GM20000 (cell line): ENCODE results near the gene SASH1.

ENCODE experiments used
- DNase-seq: peaks from one replicate; pipeline ENCODE4 v3.0.0; 2012; ENCODE audit warnings: low spot score
- TF ChIP-seq, protein P1 (sequence below): IDR thresholded peaks from 2 replicates; pipeline ENCODE4 v1.5.1; 2012; ENCODE audit warnings: mild to moderate bottlenecking, control low read depth; ENCODE audit errors: extremely low read depth, missing control alignments

The SASH1 gene

DNA sequence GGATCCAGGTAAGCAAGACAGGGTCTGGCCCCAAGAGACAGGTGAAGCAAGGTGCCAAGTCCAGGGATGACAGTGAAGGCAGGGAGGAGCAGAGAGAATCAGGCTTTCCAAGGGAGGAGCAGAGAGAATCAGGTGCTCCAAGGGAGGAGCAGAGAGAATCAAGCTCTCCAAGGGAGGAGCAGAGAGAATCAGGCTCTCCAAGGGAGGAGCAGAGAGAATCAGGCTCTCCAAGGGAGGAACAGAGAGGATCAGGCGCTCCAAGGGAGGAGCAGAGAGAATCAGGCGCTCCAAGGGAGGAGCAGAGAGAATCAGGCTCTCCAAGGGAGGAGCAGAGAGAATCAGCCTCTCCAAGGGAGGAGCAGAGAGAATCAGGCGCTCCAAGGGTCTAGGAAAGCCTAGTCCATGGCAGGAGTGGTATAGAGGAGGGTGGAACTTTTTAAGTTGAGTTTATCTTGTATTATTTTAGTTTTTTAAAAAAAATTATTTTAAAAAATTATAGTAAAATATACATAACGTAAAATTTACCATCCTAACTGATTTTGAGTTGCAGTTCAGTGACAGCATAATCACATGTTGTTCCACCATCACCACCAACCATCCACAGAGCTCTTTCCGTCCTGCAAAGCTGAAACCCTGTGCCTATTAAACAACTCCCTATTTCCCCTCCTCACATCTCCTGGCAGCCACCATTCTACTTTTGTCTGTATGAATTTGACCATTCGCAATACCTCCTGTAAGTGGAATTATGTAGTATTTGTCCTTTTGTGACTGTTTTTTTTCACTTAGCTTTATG lies 64.1 kb downstream of the SASH1 start:
- DNase-seq: no peak
- TF ChIP-seq, protein P1, sequence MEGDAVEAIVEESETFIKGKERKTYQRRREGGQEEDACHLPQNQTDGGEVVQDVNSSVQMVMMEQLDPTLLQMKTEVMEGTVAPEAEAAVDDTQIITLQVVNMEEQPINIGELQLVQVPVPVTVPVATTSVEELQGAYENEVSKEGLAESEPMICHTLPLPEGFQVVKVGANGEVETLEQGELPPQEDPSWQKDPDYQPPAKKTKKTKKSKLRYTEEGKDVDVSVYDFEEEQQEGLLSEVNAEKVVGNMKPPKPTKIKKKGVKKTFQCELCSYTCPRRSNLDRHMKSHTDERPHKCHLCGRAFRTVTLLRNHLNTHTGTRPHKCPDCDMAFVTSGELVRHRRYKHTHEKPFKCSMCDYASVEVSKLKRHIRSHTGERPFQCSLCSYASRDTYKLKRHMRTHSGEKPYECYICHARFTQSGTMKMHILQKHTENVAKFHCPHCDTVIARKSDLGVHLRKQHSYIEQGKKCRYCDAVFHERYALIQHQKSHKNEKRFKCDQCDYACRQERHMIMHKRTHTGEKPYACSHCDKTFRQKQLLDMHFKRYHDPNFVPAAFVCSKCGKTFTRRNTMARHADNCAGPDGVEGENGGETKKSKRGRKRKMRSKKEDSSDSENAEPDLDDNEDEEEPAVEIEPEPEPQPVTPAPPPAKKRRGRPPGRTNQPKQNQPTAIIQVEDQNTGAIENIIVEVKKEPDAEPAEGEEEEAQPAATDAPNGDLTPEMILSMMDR: no peak

DNA sequence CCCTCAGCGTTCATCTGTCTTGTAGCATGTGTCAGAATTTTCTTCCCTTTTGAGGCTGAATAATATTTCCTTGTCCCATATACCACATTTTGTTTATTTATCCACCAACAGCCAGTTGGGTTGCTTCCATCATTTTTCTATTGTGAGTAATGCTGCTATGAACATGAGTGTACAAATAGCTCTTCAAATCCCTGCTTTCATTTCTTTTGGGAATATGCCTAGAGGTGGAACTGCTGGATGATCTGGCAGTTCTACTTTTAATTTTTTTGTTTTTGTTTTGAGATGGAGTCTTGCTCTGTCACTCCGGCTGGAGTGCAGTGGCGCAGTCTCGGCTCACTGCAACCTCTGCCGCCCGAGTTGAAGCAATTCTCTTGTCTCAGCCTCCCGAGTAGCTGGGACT lies 64.7 kb downstream of the SASH1 start:
- TF ChIP-seq, protein P1: no peak

DNA sequence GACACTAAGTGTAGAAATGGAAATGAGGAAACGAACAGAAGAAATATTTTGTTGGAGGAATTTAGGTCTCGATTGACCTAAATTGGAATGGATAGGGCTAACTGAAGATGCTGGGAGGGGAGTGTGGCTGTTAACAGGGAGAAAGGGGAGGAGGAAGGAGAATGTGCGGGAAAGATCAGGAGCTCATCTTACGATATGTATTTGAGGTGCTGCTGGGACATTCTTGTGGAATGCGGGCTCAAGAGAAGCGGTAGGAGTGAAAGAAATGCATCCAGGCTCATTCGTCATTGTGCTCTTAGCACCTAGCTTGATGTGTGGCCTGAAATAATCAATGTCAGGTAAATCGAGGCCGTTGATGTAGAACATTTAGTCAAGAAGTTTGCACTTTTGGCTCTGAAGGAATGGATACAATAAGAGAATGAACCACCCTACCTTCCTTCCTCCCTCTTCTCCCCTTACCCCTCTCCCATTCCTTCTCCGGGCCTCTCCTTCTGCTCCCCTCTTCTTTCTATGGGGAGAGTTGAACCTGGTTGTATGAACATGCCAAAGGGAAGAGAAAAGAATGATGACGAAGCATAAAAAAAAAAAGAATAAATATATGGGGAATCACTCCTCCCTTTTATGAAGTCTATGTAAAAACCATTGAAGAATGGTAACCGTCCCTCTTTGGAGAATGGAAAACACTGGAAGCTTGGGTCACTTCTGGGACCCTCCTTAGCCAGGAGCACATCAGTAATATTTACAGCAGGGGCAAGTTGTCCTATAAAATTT lies 70.9 kb downstream of the SASH1 start:
- DNase-seq: no peak
- TF ChIP-seq, protein P1: no peak

More for the DNA sequence above, 64.7 kb downstream of the SASH1 start:
- DNase-seq: no peak

DNA sequence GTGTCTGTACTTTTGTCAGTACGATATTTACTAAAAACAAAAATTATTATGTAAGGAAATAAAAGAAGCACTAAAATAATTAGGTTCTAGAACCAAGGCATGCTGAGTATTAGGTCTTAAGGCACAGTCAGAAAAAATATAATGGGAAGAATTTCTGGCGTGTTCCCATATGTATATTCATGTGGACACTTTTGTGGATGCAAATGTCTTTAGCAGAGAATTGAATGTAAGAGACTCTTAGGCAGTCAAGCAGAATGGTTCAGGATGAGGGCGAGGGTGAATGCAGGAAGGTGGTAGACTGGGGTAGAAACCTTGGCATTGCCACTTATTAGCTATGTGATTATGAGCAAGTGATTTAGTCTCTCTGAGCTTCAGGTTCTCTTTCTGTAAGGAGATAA lies 71.5 kb downstream of the SASH1 start:
- TF ChIP-seq, protein P1: no peak

DNA sequence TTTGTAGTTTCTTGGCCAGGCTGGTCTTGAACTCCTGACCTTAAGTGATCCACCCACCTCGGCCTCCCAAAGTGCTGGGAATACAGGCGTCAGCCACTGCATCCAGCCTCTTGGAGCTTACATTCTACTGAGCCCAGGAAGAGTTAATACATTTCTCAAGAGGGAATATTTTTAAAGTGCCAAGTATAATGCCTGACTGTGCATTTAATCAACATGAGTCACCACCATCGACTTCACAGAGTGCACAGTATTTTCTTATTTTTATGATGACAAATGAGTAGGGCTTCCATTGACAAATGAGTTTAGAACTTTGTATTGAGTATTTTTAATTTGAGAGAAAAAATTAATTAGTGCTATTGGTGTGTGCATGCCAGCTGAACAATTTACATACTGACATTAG lies 72.2 kb downstream of the SASH1 start:
- no peak for DNase-seq
- TF ChIP-seq, protein P1: no peak

More for the DNA sequence above, 71.5 kb downstream of the SASH1 start:
- no peak for DNase-seq

DNA sequence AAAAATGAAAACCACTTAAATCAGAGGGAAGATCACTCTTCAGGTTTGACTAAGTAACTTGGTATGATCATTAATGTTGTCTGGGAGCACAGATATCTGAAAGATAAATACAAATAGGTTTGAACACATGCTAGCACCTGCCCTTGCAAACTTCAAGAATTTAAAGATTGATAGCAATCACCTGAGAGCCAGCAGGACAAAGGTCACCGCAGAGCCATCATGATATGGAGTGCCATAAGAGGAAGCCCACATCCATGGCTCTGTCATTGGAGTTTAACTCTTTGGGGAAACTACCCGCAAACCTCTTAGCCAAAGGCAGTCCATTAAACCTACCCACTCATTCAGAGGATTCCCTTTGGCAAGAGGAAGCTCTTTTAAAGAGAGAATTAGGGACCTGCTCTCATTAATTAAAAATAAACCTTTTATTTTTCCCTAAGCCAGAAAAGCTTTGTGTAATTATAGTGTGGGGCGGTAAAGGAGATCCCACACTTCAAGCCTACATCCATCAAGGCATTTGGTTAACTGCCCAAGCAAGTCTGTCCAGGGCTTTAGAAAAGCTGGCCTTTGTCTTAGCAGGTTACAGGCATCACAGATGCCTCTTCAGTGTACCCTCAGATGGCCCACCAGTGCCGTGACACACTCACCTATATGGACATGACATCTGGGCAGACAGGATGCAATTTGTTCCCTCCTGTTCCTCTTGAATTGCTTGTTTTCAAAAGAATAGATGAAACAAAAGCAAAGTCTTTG lies 73.0 kb downstream of the SASH1 start:
- TF ChIP-seq, protein P1: no peak
- no peak for DNase-seq

DNA sequence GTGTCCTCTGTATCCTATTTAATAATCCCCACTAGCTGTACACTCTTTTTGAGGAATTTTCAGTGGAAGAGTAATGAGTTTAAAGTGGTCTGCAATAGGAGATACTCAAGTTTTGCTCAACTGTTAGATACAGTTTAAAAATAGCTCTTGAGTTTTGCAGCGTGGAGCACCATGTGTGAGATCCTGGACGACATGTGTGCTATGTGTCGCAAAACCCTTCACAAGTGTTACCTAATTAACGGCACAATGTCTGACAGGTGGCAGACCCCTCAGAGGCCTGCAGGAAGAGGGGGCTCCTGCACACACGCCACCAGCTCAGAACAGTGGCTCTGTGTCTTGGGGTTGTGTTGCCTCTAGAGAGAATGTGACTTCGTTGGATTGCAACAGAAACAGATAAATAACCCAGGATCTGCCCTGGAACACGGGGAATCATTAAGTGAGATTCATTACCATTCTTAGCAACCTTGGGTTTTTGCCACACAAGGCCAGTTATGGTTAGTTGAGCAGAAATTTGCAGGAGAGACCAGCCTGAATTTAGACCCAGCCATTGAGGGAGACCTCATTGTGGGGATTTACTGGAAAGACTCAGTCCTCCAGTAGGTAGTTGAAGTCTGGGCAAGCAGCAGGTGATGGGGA lies 73.8 kb downstream of the SASH1 start:
- no peak for DNase-seq
- TF ChIP-seq, protein P1: no peak
